ENCODE data around the gene ZNF521.

DNA sequence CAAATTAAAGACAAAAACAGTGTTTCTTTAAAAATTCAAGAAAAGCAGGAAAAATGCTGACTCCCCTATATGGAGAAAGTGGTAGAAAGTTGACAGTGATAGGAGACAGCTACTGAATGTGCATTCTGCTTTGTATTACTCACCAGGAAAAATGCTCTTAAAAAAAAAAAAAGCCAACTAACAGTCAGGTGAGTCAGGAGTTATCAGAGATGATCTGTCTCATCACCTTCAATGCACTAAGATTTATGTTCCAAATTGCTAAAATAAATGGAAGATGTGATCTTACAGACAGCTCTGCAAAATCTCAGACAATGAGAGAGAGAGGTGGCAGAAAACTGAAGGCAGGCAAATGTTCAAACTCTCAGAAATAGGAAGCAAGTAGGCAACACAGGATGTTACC is 47.6 kb upstream of the ZNF521 start:
- TF ChIP-seq, protein P1, sequence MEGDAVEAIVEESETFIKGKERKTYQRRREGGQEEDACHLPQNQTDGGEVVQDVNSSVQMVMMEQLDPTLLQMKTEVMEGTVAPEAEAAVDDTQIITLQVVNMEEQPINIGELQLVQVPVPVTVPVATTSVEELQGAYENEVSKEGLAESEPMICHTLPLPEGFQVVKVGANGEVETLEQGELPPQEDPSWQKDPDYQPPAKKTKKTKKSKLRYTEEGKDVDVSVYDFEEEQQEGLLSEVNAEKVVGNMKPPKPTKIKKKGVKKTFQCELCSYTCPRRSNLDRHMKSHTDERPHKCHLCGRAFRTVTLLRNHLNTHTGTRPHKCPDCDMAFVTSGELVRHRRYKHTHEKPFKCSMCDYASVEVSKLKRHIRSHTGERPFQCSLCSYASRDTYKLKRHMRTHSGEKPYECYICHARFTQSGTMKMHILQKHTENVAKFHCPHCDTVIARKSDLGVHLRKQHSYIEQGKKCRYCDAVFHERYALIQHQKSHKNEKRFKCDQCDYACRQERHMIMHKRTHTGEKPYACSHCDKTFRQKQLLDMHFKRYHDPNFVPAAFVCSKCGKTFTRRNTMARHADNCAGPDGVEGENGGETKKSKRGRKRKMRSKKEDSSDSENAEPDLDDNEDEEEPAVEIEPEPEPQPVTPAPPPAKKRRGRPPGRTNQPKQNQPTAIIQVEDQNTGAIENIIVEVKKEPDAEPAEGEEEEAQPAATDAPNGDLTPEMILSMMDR (conservative IDR thresholded peaks at IDR 0.05; ENCODE audit: low read depth in 2 of 2) = no peak
- TF ChIP-seq CREB1 (CRISPR knock-in tag; IDR thresholded peaks at IDR 0.05; ENCODE audit: low read depth) = no peak

All from GM23338 (cell line).